GM12801 (cell line): ENCODE data around the gene RGMA.

Source experiments
- CTCF ChIP-seq: IDR thresholded peaks from one replicate; pipeline ENCODE4 v1.5.1; 2011; ENCODE audit warnings: control low read depth; ENCODE audit not compliant: insufficient read length; ENCODE audit errors: extremely low read depth

The RGMA gene

GRCh38 chr15:93127286-93127685, 38.3 kb upstream of the RGMA start:
- TF ChIP-seq CTCF = no peak

DNA sequence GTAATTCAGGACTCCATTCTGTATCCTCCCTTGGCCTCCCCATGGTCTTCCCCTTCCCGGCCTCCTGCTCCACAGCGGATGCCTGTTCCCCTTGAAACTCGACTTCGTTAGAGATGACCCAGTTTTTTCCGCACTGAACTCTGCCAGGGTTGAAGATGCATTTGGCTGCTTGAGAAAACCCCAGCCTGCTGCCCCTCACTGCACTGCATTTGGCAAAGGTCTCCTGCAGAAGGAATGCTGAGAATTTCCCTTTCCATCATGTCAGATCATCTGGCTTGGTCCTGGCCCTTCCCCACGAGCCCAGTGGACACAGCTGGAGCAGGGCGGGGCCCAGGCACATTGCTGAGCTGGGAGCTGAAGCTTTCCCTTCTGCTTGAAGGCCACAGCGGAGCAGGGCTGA, 37.6 kb upstream of the RGMA start:
- no peak for TF ChIP-seq CTCF

- TF ChIP-seq CTCF = no peak
Measured at GRCh38 chr15:93126148-93126547, 37.1 kb upstream of the RGMA start.

DNA sequence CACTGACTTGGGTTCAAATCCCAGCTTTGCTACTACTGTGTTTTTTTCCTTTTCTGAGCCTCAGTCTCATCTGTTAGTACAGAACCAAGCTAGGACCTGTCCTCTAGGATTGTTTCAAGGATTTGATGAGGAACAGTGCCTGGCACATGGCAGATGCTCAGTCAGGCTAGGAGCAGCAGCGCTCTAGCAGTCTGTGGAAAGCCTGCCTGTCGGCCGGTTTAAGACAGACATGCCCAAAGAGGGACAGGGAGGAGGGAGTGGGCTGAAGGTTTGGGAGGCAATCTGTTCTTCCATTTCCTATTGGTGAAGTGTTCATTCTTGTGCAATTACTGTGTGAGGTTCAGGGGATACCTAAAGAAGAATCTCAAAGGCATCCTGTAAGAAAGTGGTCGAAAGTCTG, 35.1 kb upstream of the RGMA start:
- no peak for TF ChIP-seq CTCF

- no peak for TF ChIP-seq CTCF
Measured at GRCh38 chr15:93121973-93122910, 33.2 kb upstream of the RGMA start.

DNA sequence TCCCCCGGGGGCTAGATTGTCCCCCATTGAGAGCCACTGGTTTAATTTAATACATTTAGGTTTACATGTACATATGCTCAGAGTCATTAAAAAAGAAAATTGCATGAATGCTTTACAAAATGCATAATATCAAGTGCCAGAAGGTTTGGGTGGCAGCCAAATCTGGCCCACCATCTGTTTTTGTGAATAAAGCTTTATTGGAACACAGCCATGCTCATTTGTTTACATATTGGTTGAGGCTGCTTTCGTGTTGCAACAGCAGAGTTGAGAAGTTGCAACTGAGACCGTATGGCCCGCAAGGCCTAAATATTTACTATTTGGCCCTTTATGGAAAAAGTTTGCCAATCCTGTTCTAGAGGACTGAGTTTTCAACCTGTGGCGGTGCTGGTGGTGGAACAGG, 32.1 kb upstream of the RGMA start:
- TF ChIP-seq CTCF = no peak

GRCh38 chr15:93118904-93119303, 29.9 kb upstream of the RGMA start:
- no peak for TF ChIP-seq CTCF
